Ascending aorta (tissue), 2 donors: Measurements from ENCODE around the gene SYNC. TPM values are rescaled to one million over a fixed set of nuclear protein-coding genes. Genes with fewer than 3 reads are reported as not detected.
A peak's percentile ranks its signal among the peaks of the same experiment; 100 is the strongest.
"Not testable (repeated sequence)": the region's sequence is repeated elsewhere in the genome, so short reads cannot be mapped to it uniquely, and the experiment has no call there.

Source experiments
- DNase-seq, 2 donors: peaks; one replicate each; pipeline ENCODE4 v3.0.0-alpha.2; 2019; ENCODE audit warnings: low spot score in 2 of 2
- H3K27ac ChIP-seq, 2 donors: fragments of 200-600 bp; sonication (generic); one replicate each; pipeline ENCODE4 v1.5.1; 2016 to 2017; ENCODE audit warnings: mild to moderate bottlenecking in 1 of 2
- H3K27me3 ChIP-seq: fragments of 200-600 bp; sonication (generic); one replicate; pipeline ENCODE4 v1.5.1; 2017
- H3K36me3 ChIP-seq, 2 donors: fragments of 200-600 bp; sonication (generic); one replicate each; pipeline ENCODE4 v1.5.1; 2016
- H3K4me1 ChIP-seq, 2 donors: fragments of 200-600 bp; sonication (generic); one replicate each; pipeline ENCODE4 v1.5.1; 2016 to 2017; ENCODE audit warnings: mild to moderate bottlenecking in 1 of 2
- H3K4me3 ChIP-seq, 2 donors: fragments of 200-600 bp; sonication (generic); one replicate each; pipeline ENCODE4 v1.5.1; 2016 to 2017; ENCODE audit warnings: mild to moderate bottlenecking in 1 of 2
- H3K9me3 ChIP-seq, 2 donors: fragments of 200-600 bp; sonication (generic); one replicate each; pipeline ENCODE4 v1.5.1; 2016
- CTCF ChIP-seq, 3 experiments: fragments of 200-600 bp in 2 of 3; fragments of 450-650 bp in 1 of 3; sonication (generic) in 2 of 3; IDR thresholded peaks; one replicate each; pipeline ENCODE4 v1.5.1; 2016 to 2019; ENCODE audit warnings: antibody characterized with exemption in 3 of 3, mild to moderate bottlenecking in 1 of 3, moderate library complexity in 1 of 3
- intact Hi-C: fragments of 100-400 bp; cut with DNase I; formaldehyde crosslinking; loops from one replicate; pipeline ENCODE4 v1.15.1; 2023
- total RNA-seq: library from RNA; depleted of rRNA; stranded (reverse); fragments of >200 nt; gene quantifications from one replicate; pipeline ENCODE4 v1.1.0, GENCODE V29; 2016

SYNC gene
- total RNA-seq, 1 donor from 2014 or later, result 87.3 TPM

- no peak for TF ChIP-seq CTCF (IDR thresholded peaks at IDR 0.05)
- Histone ChIP-seq H3K9me3 (no peaks in the 10 kb centered on the region), H3K27ac (peak overlapping the region; percentile 80 to 99), H3K36me3 (no peaks in the 10 kb centered on the region), H3K4me3 (no peak overlapping the region), H3K27me3 (no peaks in the 10 kb centered on the region), H3K4me1 (peaks cover 12 to 19% of the 10 kb centered on the region in 2 donors)
- intact Hi-C loops, result no loop called here
- DNase-seq, result no peak
Measured at GRCh38 chr1:32706491-32706890, 3.9 kb upstream of the SYNC start.

- intact Hi-C loops, result no loop called here
- H3K36me3 ChIP-seq, result no peaks in the 10 kb centered on the region
- no peaks in the 10 kb centered on the region for H3K27me3 ChIP-seq
- peak overlapping the region; percentile 62 to 99 for H3K27ac ChIP-seq
- no peak for TF ChIP-seq CTCF (IDR thresholded peaks at IDR 0.05)
- no peak overlapping the region for H3K4me3 ChIP-seq
- no peak for DNase-seq
- no peaks in the 10 kb centered on the region for H3K9me3 ChIP-seq
- H3K4me1 ChIP-seq, result peaks cover 14 to 19% of the 10 kb centered on the region in 2 donors
Measured at GRCh38 chr1:32705516-32705915, 2.9 kb upstream of the SYNC start.

GRCh38 chr1:32703479-32704291, 1.1 kb upstream of the SYNC start:
- Histone ChIP-seq H3K27ac (peak overlapping the region; percentile 99), H3K36me3 (no peaks in the 10 kb centered on the region), H3K27me3 (no peaks in the 10 kb centered on the region), H3K4me1 (peaks cover 14 to 22% of the 10 kb centered on the region in 2 donors), H3K9me3 (no peaks in the 10 kb centered on the region), H3K4me3 (peak overlapping the region; percentile 86 to 93)
- intact Hi-C loops, result loop anchor here (1.0 to 5.0 kb wide), 2 partner anchors 52 to 114 kb away; partner anchors contain the start of genes RBBP4, S100PBP and YARS1
- peak; percentile 40 to 91 for DNase-seq
- peak in 1 of 3 experiments; percentile 28 for TF ChIP-seq CTCF (IDR thresholded peaks at IDR 0.05)

DNA sequence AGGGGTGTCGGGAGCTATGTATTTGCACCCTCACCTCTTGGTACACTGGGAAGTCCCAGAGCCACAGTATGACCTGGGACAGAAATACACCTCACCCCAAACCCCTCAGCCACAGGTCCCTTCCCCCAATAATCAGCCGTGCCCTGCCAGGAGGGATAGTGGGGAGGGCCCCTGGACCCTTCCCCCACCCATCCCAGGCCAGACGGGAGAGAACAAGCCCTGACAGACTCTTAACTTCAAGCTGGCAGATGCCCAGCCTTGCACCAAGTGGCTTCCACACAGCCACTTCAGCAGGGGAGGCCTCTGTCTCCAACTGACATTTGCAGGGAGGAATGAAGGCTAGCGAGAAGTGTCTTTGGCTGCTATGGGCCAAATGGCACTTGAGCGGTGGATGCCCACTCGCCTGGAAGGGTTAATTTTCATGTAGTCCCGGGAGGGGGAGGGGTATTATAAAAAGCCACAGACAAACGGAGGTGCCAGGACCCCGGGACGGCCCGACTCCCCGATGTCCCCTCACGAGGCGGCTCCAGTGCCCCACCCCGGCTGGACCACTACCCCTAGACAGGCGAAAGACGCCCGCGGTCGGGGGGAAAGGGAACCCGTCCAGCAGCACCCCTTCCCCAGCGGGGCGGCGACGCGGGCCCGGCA, 495 bp downstream of the SYNC start:
- Histone ChIP-seq H3K9me3 (no peaks in the 10 kb centered on the region), H3K4me3 (peak overlapping the region; percentile 86 to 93), H3K27ac (peak overlapping the region; percentile 99), H3K27me3 (no peaks in the 10 kb centered on the region), H3K36me3 (peaks cover under 1 to 2% of the 10 kb centered on the region in 2 donors), H3K4me1 (peaks cover 14 to 22% of the 10 kb centered on the region in 2 donors)
- intact Hi-C loops, result loop anchor here (5.0 kb wide), 1 partner anchor 115 kb away; the partner anchor contains the start of genes S100PBP and YARS1
- DNase-seq, result peak in 1 of 2 donors; percentile 72
- TF ChIP-seq CTCF (IDR thresholded peaks at IDR 0.05), result no peak

- H3K27ac ChIP-seq, result peak overlapping the region; percentile 99
- intact Hi-C loops, result loop anchor here (5.0 kb wide), 1 partner anchor 116 kb away; the partner anchor contains the start of genes S100PBP and YARS1
Measured at GRCh38 chr1:32701421-32701911, 1.1 kb downstream of the SYNC start.

GRCh38 chr1:32696996-32697395, 5.6 kb downstream of the SYNC start:
- Histone ChIP-seq H3K36me3 (peaks cover 21 to 24% of the 10 kb centered on the region in 2 donors), H3K27ac (peak overlapping the region in 1 of 2 donors; percentile 86), H3K4me1 (peaks cover 20 to 34% of the 10 kb centered on the region in 2 donors)
- H3K27me3 ChIP-seq, DNase-seq, intact Hi-C loops, H3K9me3 ChIP-seq, H3K4me3 ChIP-seq: not testable (repeated sequence)

More at GRCh38 chr1:32701421-32701911, 1.1 kb downstream of the SYNC start:
- H3K9me3 ChIP-seq, result no peaks in the 10 kb centered on the region
- peak overlapping the region; percentile 86 to 93 for H3K4me3 ChIP-seq
- no peak for TF ChIP-seq CTCF (IDR thresholded peaks at IDR 0.05)
- H3K27me3 ChIP-seq, result no peaks in the 10 kb centered on the region
- H3K4me1 ChIP-seq, result peaks cover 14 to 18% of the 10 kb centered on the region in 2 donors
- no peak for DNase-seq
- H3K36me3 ChIP-seq, result peaks cover 7 to 8% of the 10 kb centered on the region in 2 donors
